Caco-2 (cell line): Measurements from ENCODE around the gene ADARB2. TPM values are rescaled to one million over a fixed set of nuclear protein-coding genes. Genes with fewer than 3 reads are reported as not detected.

ENCODE experiments used
- BruUV-seq: library from RNA; stranded (reverse); fragments of 400-500 nt; replicated peaks from 2 replicates; lab custom pipeline; 2021; lab: Mats Ljungman, UMichigan
- CTCF ChIA-PET: fragments of 300-600 bp; sonication (Branson Sonifier 250); formaldehyde crosslinking; loops from one replicate; lab custom pipeline; 2022; ENCODE audit warnings: antibody characterized with exemption; lab: Charles Lee
- POLR2A ChIA-PET: fragments of 300-600 bp; sonication (Branson Sonifier 250); formaldehyde crosslinking; loops from one replicate; lab custom pipeline; 2022; ENCODE audit warnings: antibody characterized with exemption; lab: Charles Lee
- DNase-seq, 2 experiments: peaks; one replicate each; pipeline versions ENCODE4 v3.0.0 to v3.0.0-alpha.2; 2020 to 2022
- H3K27me3 ChIP-seq: replicated peaks from 2 replicates; pipeline ENCODE4 v1.6.0; 2011; ENCODE audit warnings: low read length; ENCODE audit not compliant: control insufficient read depth, insufficient read depth
- H3K36me3 ChIP-seq: 2 replicates; pipeline ENCODE4 v1.5.1; 2011; ENCODE audit warnings: low read length; ENCODE audit not compliant: control insufficient read depth, insufficient read depth
- H3K4me1 ChIP-seq: fragments of 250-450 bp; sonication (Bioruptor Pico); 2 replicates; pipeline ENCODE4 v1.5.1; 2020; ENCODE audit warnings: mild to moderate bottlenecking
- H3K4me3 ChIP-seq: 2 replicates; pipeline ENCODE4 v1.5.1; 2011; ENCODE audit warnings: low read depth, mild to moderate bottlenecking, control low read depth, low read length
- H3K9me3 ChIP-seq: fragments of 250-450 bp; sonication (Bioruptor Pico); 2 replicates; pipeline ENCODE4 v1.5.1; 2020; ENCODE audit warnings: mild to moderate bottlenecking, moderate library complexity
- H3K27ac Mint-ChIP-seq: one replicate; pipeline ENCODE4 v1.8.0; 2022; ENCODE audit warnings: mixed read lengths; ENCODE audit not compliant: unreplicated experiment
- H3K27me3 Mint-ChIP-seq: one replicate; pipeline ENCODE4 v1.8.0; 2022; ENCODE audit warnings: mixed read lengths; ENCODE audit not compliant: insufficient read depth, unreplicated experiment
- H3K36me3 Mint-ChIP-seq: one replicate; pipeline ENCODE4 v1.8.0; 2022; ENCODE audit warnings: mild to moderate bottlenecking, mixed read lengths; ENCODE audit not compliant: insufficient read depth, unreplicated experiment
- H3K4me1 Mint-ChIP-seq: one replicate; pipeline ENCODE4 v1.8.0; 2022; ENCODE audit warnings: low read depth, mixed read lengths; ENCODE audit not compliant: unreplicated experiment
- H3K4me3 Mint-ChIP-seq: one replicate; pipeline ENCODE4 v1.8.0; 2022; ENCODE audit warnings: mild to moderate bottlenecking, moderate library complexity, mixed read lengths; ENCODE audit not compliant: unreplicated experiment
- H3K9me3 Mint-ChIP-seq: one replicate; pipeline ENCODE4 v1.8.0; 2022; ENCODE audit warnings: mixed read lengths; ENCODE audit not compliant: unreplicated experiment
- intact Hi-C: fragments of 100-400 bp; cut with micrococcal nuclease; formaldehyde crosslinking; loops from one replicate; pipeline ENCODE4 v1.10.0; 2022; ENCODE audit not compliant: unreplicated experiment
- total RNA-seq: library from RNA; stranded (reverse); gene quantifications from 2 replicates; pipeline ENCODE4 v1.2.3, GENCODE V29; 2022
- TF ChIP-seq, protein P1 (sequence below), 2 experiments: fragments of 200-600 bp in 1 of 2; IDR thresholded peaks; 1 replicate in 1 of 2; 2 replicates in 1 of 2; pipeline versions ENCODE4 v1.5.1 to v1.8.0; 2011 to 2022; ENCODE audit warnings: antibody characterized with exemption in 1 of 2, control low read depth in 1 of 2, inconsistent platforms in 1 of 2, low read depth in 1 of 2, low read length in 1 of 2, mild to moderate bottlenecking in 1 of 2, moderate library complexity in 1 of 2; ENCODE audit not compliant: insufficient read depth in 1 of 2, severe bottlenecking in 1 of 2, unreplicated experiment in 1 of 2

Gene ADARB2
- total RNA-seq, 1 experiment from 2014 or later, result 0.27 TPM

GRCh38 chr10:1404323-1405260 lies 332.7 kb downstream of the ADARB2 start:
- no peak for DNase-seq
- H3K27ac Mint-ChIP-seq, result no peak overlapping the region
- CTCF ChIA-PET, result no interaction called here
- Histone ChIP-seq H3K36me3 (no peaks in the 10 kb centered on the region), H3K4me3 (no peak overlapping the region), H3K9me3 (no peaks in the 10 kb centered on the region), H3K4me1 (peaks cover 13% of the 10 kb centered on the region), H3K27me3 (no peaks in the 10 kb centered on the region)
- TF ChIP-seq, protein P1, sequence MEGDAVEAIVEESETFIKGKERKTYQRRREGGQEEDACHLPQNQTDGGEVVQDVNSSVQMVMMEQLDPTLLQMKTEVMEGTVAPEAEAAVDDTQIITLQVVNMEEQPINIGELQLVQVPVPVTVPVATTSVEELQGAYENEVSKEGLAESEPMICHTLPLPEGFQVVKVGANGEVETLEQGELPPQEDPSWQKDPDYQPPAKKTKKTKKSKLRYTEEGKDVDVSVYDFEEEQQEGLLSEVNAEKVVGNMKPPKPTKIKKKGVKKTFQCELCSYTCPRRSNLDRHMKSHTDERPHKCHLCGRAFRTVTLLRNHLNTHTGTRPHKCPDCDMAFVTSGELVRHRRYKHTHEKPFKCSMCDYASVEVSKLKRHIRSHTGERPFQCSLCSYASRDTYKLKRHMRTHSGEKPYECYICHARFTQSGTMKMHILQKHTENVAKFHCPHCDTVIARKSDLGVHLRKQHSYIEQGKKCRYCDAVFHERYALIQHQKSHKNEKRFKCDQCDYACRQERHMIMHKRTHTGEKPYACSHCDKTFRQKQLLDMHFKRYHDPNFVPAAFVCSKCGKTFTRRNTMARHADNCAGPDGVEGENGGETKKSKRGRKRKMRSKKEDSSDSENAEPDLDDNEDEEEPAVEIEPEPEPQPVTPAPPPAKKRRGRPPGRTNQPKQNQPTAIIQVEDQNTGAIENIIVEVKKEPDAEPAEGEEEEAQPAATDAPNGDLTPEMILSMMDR (IDR thresholded peaks at IDR 0.05; ENCODE audit: insufficient read depth in 1 of 2, low read depth in 1 of 2, low read length in 1 of 2, severe bottlenecking in 1 of 2, unreplicated experiment in 1 of 2), result no peak
- H3K4me3 Mint-ChIP-seq, result no peak overlapping the region
- H3K4me1 Mint-ChIP-seq, result peaks cover 13% of the 10 kb centered on the region
- BruUV-seq, result no TSS peak
- H3K27me3 Mint-ChIP-seq, result peaks cover 4% of the 10 kb centered on the region
- H3K36me3 Mint-ChIP-seq, result no peaks in the 10 kb centered on the region
- POLR2A ChIA-PET, result no interaction called here
- intact Hi-C loops, result no loop called here
- no peaks in the 10 kb centered on the region for H3K9me3 Mint-ChIP-seq

DNA sequence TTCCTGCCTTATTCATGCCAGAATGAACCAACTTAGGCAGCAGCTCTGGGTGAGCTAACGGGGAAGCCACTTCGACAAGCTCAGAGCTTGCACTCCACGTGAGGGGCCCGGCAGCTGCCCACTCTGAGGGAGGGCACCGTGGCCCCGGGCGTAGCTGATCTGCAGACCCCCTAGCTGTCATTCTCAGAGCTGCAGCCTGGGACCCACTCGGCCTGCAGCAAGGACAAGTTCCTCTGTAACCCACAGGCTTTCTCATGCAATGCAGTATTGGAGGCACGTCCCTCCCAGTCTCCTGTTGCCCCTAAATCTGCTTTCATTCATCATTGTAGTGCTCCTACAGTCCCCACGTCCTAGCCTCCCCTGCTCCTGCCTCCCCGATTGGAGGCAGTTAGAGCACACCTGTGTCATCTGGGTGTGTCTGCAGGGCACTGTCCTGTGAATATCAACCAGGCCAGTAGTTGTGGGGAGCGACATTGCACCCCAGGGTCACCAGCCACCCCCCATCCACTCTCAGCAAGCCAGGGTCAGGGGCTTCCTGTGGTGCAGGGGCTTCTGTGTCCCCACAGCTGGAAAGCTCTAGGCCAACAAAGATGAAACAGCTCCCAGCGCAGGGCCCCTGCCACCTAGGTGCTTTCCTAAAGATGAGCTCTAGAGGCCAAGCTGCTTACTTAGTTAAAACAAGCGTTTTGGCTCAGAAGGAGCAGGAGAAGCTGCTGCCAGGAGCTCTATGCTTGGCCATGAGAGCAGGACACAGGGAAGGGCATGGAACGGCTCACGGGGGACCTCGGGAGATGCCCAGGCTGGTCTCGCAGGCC lies 333.6 kb downstream of the ADARB2 start:
- no peak for DNase-seq
- BruUV-seq, result no TSS peak
- peaks cover 14% of the 10 kb centered on the region for H3K4me1 Mint-ChIP-seq
- no peak overlapping the region for H3K4me3 Mint-ChIP-seq
- no peaks in the 10 kb centered on the region for H3K9me3 ChIP-seq
- H3K27me3 ChIP-seq, result no peaks in the 10 kb centered on the region
- TF ChIP-seq, protein P1 (IDR thresholded peaks at IDR 0.05; ENCODE audit: insufficient read depth in 1 of 2, low read depth in 1 of 2, low read length in 1 of 2, severe bottlenecking in 1 of 2, unreplicated experiment in 1 of 2), result peak in 1 of 2 experiments; percentile 11
- intact Hi-C loops, result no loop called here
- H3K9me3 Mint-ChIP-seq, result no peaks in the 10 kb centered on the region
- H3K4me3 ChIP-seq, result no peak overlapping the region
- H3K36me3 ChIP-seq, result no peaks in the 10 kb centered on the region
- H3K4me1 ChIP-seq, result peaks cover 13% of the 10 kb centered on the region
- no peaks in the 10 kb centered on the region for H3K36me3 Mint-ChIP-seq
- no peak overlapping the region for H3K27ac Mint-ChIP-seq
- H3K27me3 Mint-ChIP-seq, result peaks cover 4% of the 10 kb centered on the region
- CTCF ChIA-PET, result no interaction called here
- POLR2A ChIA-PET, result no interaction called here

GRCh38 chr10:1402816-1403507 lies 334.4 kb downstream of the ADARB2 start:
- Mint-ChIP-seq H3K27ac (no peak overlapping the region), H3K9me3 (no peaks in the 10 kb centered on the region), H3K4me3 (no peak overlapping the region), H3K36me3 (no peaks in the 10 kb centered on the region), H3K27me3 (peaks cover 4% of the 10 kb centered on the region), H3K4me1 (peaks cover 14% of the 10 kb centered on the region)
- DNase-seq, result no peak
- H3K9me3 ChIP-seq, result no peaks in the 10 kb centered on the region
- POLR2A ChIA-PET, result no interaction called here
- no peak overlapping the region for H3K4me3 ChIP-seq
- intact Hi-C loops, result no loop called here
- peaks cover 13% of the 10 kb centered on the region for H3K4me1 ChIP-seq
- no TSS peak for BruUV-seq
- CTCF ChIA-PET, result no interaction called here
- no peaks in the 10 kb centered on the region for H3K27me3 ChIP-seq
- TF ChIP-seq, protein P1 (IDR thresholded peaks at IDR 0.05; ENCODE audit: insufficient read depth in 1 of 2, low read depth in 1 of 2, low read length in 1 of 2, severe bottlenecking in 1 of 2, unreplicated experiment in 1 of 2), result peak in 1 of 2 experiments; percentile 21
- H3K36me3 ChIP-seq, result no peaks in the 10 kb centered on the region
